Measurements from ENCODE around the gene ITPKC.

DNA sequence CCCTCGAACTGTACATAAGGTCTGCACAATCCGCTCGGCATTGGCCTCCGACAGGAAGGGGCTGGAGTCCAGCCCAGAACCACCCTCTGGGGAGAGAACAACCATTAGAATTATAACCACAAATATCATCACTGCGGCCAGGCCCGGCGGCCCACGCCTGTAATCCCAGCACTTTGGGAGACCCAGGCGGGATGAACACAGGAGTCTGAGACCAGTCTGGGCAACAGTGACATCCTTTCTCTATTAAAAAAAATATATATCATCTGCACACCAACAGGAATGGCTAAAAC lies 11.6 kb upstream of the ITPKC start:
- TF ChIP-seq MAX (IDR thresholded peaks at IDR 0.05) = no peak
- no peak for TF ChIP-seq FOXM1 (IDR thresholded peaks at IDR 0.05; ENCODE audit: borderline replicate concordance, low read depth)
- no peak for TF ChIP-seq EP300 (IDR thresholded peaks at IDR 0.05; ENCODE audit: borderline replicate concordance)
- no peak for TF ChIP-seq USF1 (IDR thresholded peaks at IDR 0.05)
- no peak for TF ChIP-seq CREB1 (IDR thresholded peaks at IDR 0.05; ENCODE audit: low read depth)
- TF ChIP-seq REST (IDR thresholded peaks at IDR 0.05; ENCODE audit: low read depth) = no peak
- no peak for TF ChIP-seq YY1 (IDR thresholded peaks at IDR 0.05; ENCODE audit: low read depth)
- TF ChIP-seq RAD21 (IDR thresholded peaks at IDR 0.05; ENCODE audit: low read depth) = no peak
